Caco-2 (cell line): ENCODE measurements around the gene ATXN7L1. TPM values are rescaled to one million over a fixed set of nuclear protein-coding genes. Genes with fewer than 3 reads are reported as not detected.

Experiments used
- BruUV-seq: library from RNA; stranded (reverse); fragments of 400-500 nt; replicated peaks from 2 replicates; lab custom pipeline; 2021; lab: Mats Ljungman, UMichigan
- CTCF ChIA-PET: fragments of 300-600 bp; sonication (Branson Sonifier 250); formaldehyde crosslinking; loops from one replicate; lab custom pipeline; 2022; ENCODE audit warnings: antibody characterized with exemption; lab: Charles Lee
- POLR2A ChIA-PET: fragments of 300-600 bp; sonication (Branson Sonifier 250); formaldehyde crosslinking; loops from one replicate; lab custom pipeline; 2022; ENCODE audit warnings: antibody characterized with exemption; lab: Charles Lee
- DNase-seq, 2 experiments: peaks; one replicate each; pipeline versions ENCODE4 v3.0.0 to v3.0.0-alpha.2; 2020 to 2022
- H3K27me3 ChIP-seq: replicated peaks from 2 replicates; pipeline ENCODE4 v1.6.0; 2011; ENCODE audit warnings: low read length; ENCODE audit not compliant: control insufficient read depth, insufficient read depth
- H3K36me3 ChIP-seq: 2 replicates; pipeline ENCODE4 v1.5.1; 2011; ENCODE audit warnings: low read length; ENCODE audit not compliant: control insufficient read depth, insufficient read depth
- H3K4me1 ChIP-seq: fragments of 250-450 bp; sonication (Bioruptor Pico); 2 replicates; pipeline ENCODE4 v1.5.1; 2020; ENCODE audit warnings: mild to moderate bottlenecking
- H3K4me3 ChIP-seq: 2 replicates; pipeline ENCODE4 v1.5.1; 2011; ENCODE audit warnings: low read depth, mild to moderate bottlenecking, control low read depth, low read length
- H3K9me3 ChIP-seq: fragments of 250-450 bp; sonication (Bioruptor Pico); 2 replicates; pipeline ENCODE4 v1.5.1; 2020; ENCODE audit warnings: mild to moderate bottlenecking, moderate library complexity
- H3K27ac Mint-ChIP-seq: one replicate; pipeline ENCODE4 v1.8.0; 2022; ENCODE audit warnings: mixed read lengths; ENCODE audit not compliant: unreplicated experiment
- H3K27me3 Mint-ChIP-seq: one replicate; pipeline ENCODE4 v1.8.0; 2022; ENCODE audit warnings: mixed read lengths; ENCODE audit not compliant: insufficient read depth, unreplicated experiment
- H3K36me3 Mint-ChIP-seq: one replicate; pipeline ENCODE4 v1.8.0; 2022; ENCODE audit warnings: mild to moderate bottlenecking, mixed read lengths; ENCODE audit not compliant: insufficient read depth, unreplicated experiment
- H3K4me1 Mint-ChIP-seq: one replicate; pipeline ENCODE4 v1.8.0; 2022; ENCODE audit warnings: low read depth, mixed read lengths; ENCODE audit not compliant: unreplicated experiment
- H3K4me3 Mint-ChIP-seq: one replicate; pipeline ENCODE4 v1.8.0; 2022; ENCODE audit warnings: mild to moderate bottlenecking, moderate library complexity, mixed read lengths; ENCODE audit not compliant: unreplicated experiment
- H3K9me3 Mint-ChIP-seq: one replicate; pipeline ENCODE4 v1.8.0; 2022; ENCODE audit warnings: mixed read lengths; ENCODE audit not compliant: unreplicated experiment
- intact Hi-C: fragments of 100-400 bp; cut with micrococcal nuclease; formaldehyde crosslinking; loops from one replicate; pipeline ENCODE4 v1.10.0; 2022; ENCODE audit not compliant: unreplicated experiment
- total RNA-seq: library from RNA; stranded (reverse); gene quantifications from 2 replicates; pipeline ENCODE4 v1.2.3, GENCODE V29; 2022
- TF ChIP-seq, protein P1 (sequence below), 2 experiments: fragments of 200-600 bp in 1 of 2; IDR thresholded peaks; 1 replicate in 1 of 2; 2 replicates in 1 of 2; pipeline versions ENCODE4 v1.5.1 to v1.8.0; 2011 to 2022; ENCODE audit warnings: antibody characterized with exemption in 1 of 2, control low read depth in 1 of 2, inconsistent platforms in 1 of 2, low read depth in 1 of 2, low read length in 1 of 2, mild to moderate bottlenecking in 1 of 2, moderate library complexity in 1 of 2; ENCODE audit not compliant: insufficient read depth in 1 of 2, severe bottlenecking in 1 of 2, unreplicated experiment in 1 of 2

The ATXN7L1 gene
- total RNA-seq, 1 experiment from 2014 or later, result 14.1 TPM

DNA sequence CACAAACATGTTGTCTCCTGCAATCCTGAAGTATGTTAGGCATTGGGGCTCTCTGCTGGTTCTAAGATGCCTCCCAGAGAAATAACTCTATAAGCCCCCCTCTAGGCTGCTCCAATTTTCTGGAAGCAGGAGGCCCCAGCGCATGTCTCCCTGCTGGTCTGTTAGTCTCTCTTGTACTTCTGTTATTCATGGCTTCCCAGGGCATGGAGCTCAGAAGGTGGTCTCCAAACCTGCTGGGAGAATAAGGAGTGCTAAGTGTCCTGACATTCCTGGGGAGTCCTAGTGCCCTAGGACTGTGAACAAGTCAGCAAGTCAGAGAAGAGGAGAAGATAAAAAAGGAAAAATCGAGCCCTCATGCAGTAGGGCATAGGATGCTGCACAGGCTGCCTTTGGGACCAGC, 224.6 kb downstream of the ATXN7L1 start:
- no TSS peak for BruUV-seq
- Mint-ChIP-seq H3K4me1 (peaks cover 27% of the 10 kb centered on the region), H3K36me3 (no peaks in the 10 kb centered on the region), H3K4me3 (no peak overlapping the region), H3K9me3 (no peaks in the 10 kb centered on the region), H3K27me3 (no peaks in the 10 kb centered on the region), H3K27ac (no peak overlapping the region)
- ChIA-PET POLR2A (no interaction called here), CTCF (interaction anchor here (1.0 kb wide), 1 partner anchor 225 kb away, joined by 3 read pairs; no protein-coding TSS in a partner anchor)
- Histone ChIP-seq H3K36me3 (no peaks in the 10 kb centered on the region), H3K27me3 (no peaks in the 10 kb centered on the region), H3K4me3 (no peak overlapping the region), H3K9me3 (no peaks in the 10 kb centered on the region), H3K4me1 (peaks cover 20% of the 10 kb centered on the region)
- TF ChIP-seq, protein P1, sequence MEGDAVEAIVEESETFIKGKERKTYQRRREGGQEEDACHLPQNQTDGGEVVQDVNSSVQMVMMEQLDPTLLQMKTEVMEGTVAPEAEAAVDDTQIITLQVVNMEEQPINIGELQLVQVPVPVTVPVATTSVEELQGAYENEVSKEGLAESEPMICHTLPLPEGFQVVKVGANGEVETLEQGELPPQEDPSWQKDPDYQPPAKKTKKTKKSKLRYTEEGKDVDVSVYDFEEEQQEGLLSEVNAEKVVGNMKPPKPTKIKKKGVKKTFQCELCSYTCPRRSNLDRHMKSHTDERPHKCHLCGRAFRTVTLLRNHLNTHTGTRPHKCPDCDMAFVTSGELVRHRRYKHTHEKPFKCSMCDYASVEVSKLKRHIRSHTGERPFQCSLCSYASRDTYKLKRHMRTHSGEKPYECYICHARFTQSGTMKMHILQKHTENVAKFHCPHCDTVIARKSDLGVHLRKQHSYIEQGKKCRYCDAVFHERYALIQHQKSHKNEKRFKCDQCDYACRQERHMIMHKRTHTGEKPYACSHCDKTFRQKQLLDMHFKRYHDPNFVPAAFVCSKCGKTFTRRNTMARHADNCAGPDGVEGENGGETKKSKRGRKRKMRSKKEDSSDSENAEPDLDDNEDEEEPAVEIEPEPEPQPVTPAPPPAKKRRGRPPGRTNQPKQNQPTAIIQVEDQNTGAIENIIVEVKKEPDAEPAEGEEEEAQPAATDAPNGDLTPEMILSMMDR (IDR thresholded peaks at IDR 0.05; ENCODE audit: insufficient read depth in 1 of 2, low read depth in 1 of 2, low read length in 1 of 2, severe bottlenecking in 1 of 2, unreplicated experiment in 1 of 2), result no peak
- intact Hi-C loops, result loop anchor here (1.0 to 5.0 kb wide), 5 partner anchors 96 to 515 kb away; partner anchors contain the start of gene ATXN7L1
- no peak for DNase-seq

DNA sequence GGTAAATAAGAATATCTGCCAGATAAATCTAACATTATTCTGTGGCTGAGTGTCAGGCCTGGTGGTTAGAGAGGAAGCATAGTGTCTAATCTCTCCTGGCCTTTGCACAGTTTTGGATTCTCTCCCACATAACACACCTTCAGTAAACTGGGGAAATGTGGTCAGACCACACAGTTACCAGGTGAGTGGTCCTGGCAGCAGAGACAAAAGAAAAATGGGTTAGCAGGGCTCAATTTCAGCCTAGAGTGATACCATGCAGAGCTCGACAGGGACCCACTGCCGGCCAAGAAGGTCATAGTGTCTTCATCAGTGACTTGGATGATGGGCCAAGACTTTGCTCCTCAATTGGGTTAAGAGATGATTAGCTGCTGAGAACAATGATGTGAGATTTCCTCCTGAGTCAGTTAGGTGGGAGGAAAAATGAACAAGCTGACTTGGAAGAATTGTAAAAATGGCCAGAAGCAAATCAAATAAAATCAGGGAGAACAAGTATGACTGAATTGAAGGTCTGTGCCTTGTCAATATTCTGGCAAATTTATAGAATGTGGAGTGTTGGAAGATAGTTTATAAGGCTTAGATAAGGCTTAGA, 225.9 kb downstream of the ATXN7L1 start:
- ChIA-PET CTCF (interaction anchor here (0.6 kb wide), 1 partner anchor 462 kb away, joined by 4 read pairs; the partner anchor contains the start of gene SYPL1), POLR2A (no interaction called here)
- no peak overlapping the region for H3K4me3 ChIP-seq
- no peaks in the 10 kb centered on the region for H3K36me3 ChIP-seq
- no peaks in the 10 kb centered on the region for H3K9me3 ChIP-seq
- intact Hi-C loops, result loop anchor here (5.0 kb wide), 2 partner anchors 97 to 112 kb away; no protein-coding TSS in a partner anchor
- Mint-ChIP-seq H3K4me3 (no peak overlapping the region), H3K9me3 (no peaks in the 10 kb centered on the region), H3K4me1 (peaks cover 27% of the 10 kb centered on the region), H3K36me3 (no peaks in the 10 kb centered on the region), H3K27me3 (no peaks in the 10 kb centered on the region), H3K27ac (no peak overlapping the region)
- TF ChIP-seq, protein P1 (IDR thresholded peaks at IDR 0.05; ENCODE audit: insufficient read depth in 1 of 2, low read depth in 1 of 2, low read length in 1 of 2, severe bottlenecking in 1 of 2, unreplicated experiment in 1 of 2), result no peak
- no TSS peak for BruUV-seq
- peaks cover 14% of the 10 kb centered on the region for H3K4me1 ChIP-seq
- no peak for DNase-seq
- no peaks in the 10 kb centered on the region for H3K27me3 ChIP-seq

DNA sequence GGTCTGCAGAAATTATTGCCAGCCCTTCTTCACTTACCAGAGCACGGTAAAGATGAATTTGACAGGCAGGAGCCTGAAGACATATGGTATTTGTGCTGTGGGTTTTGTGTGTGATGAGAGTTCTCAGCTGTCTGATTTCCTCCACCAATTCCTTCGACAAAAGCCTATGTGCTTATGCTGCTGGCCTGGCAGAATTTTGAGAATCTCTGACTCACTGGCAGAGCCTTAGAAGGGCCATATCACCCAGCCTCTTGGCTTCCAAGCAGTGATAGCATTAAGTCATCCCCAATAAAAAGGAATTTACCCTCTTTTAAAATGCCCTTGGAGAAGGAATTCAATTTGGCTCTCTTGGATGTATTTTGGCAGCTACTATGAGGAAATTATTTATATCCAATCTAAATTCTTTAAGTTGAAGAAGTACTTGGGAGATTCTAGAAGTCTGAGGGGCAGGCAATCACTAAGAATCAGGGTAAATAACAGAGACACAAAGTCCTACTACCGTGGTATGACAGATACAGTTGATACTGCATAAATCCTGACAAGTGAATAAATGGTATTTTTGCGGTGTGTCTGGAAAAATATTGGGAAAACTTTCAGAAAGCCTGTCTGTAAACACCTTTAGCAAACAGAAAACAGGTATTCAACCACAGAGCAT, 226.5 kb downstream of the ATXN7L1 start:
- TF ChIP-seq, protein P1 (IDR thresholded peaks at IDR 0.05; ENCODE audit: insufficient read depth in 1 of 2, low read depth in 1 of 2, low read length in 1 of 2, severe bottlenecking in 1 of 2, unreplicated experiment in 1 of 2), result no peak
- no peak overlapping the region for H3K4me3 Mint-ChIP-seq
- H3K27ac Mint-ChIP-seq, result no peak overlapping the region
- POLR2A ChIA-PET, result no interaction called here
- H3K36me3 Mint-ChIP-seq, result no peaks in the 10 kb centered on the region
- H3K27me3 ChIP-seq, result no peaks in the 10 kb centered on the region
- H3K36me3 ChIP-seq, result no peaks in the 10 kb centered on the region
- intact Hi-C loops, result loop anchor here (5.0 kb wide), 2 partner anchors 97 to 112 kb away; no protein-coding TSS in a partner anchor
- no TSS peak for BruUV-seq
- no peak for DNase-seq
- H3K27me3 Mint-ChIP-seq, result no peaks in the 10 kb centered on the region
- peaks cover 11% of the 10 kb centered on the region for H3K4me1 ChIP-seq
- no peaks in the 10 kb centered on the region for H3K9me3 ChIP-seq
- CTCF ChIA-PET, result interaction anchor here (0.6 kb wide), 1 partner anchor 462 kb away, joined by 4 read pairs; the partner anchor contains the start of gene SYPL1
- H3K4me3 ChIP-seq, result no peak overlapping the region
- peaks cover 27% of the 10 kb centered on the region for H3K4me1 Mint-ChIP-seq
- H3K9me3 Mint-ChIP-seq, result no peaks in the 10 kb centered on the region
